DMS79 (cell line): Measurements from ENCODE around the gene MAPKAPK2.

Source experiments
- DNase-seq: peaks from one replicate; lab custom pipeline; 2025; lab: John Stamatoyannopoulos, UW

MAPKAPK2 gene

GRCh38 chr1:206722751-206723461 is 38.2 kb downstream of the MAPKAPK2 start:
- DNase-seq: no peak

- no peak for DNase-seq
Observed at GRCh38 chr1:206723462-206723804, 38.7 kb downstream of the MAPKAPK2 start.

- no peak for DNase-seq
Observed at GRCh38 chr1:206723805-206724472, 39.2 kb downstream of the MAPKAPK2 start.

DNA sequence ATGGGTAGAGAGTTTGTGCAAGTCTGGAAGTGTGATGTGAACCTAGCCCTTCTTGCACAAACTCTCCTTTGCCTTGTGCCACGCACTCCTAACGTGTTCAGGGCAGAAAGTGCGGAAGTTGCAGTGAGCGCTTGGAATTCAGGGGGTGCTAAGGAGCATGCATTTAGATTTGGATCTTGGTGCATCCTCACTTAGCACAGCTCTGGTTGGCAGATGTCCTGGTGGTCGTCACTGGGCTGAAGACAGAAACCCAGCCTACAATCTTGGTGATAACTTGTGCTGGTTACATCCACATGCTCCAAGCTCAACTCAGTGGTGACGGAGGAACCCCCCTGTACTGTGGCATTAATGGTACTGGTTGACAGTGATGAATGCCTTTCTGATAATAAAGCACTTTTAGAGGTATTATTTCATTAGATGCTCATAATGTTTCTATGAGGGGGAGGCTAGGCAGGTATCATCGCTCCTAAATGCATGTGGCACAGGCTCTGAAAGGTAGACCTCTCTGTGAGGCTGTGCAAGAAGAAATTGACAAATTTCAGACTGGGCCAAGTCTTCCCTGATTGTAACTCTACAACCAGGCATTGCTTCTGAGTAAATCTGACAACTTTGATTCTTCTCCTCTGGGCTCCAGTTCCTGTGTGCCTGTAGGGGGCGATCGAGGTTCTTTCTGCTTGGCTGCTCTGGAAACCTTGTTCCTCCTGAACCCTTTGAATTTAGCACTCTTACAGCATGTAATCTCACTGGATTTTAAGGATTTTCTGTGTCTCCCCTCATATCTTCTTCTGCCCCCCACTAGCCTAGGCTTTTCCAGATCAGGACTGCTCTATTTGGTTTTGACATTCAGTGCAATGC is 40.6 kb downstream of the MAPKAPK2 start:
- no peak for DNase-seq

DNA sequence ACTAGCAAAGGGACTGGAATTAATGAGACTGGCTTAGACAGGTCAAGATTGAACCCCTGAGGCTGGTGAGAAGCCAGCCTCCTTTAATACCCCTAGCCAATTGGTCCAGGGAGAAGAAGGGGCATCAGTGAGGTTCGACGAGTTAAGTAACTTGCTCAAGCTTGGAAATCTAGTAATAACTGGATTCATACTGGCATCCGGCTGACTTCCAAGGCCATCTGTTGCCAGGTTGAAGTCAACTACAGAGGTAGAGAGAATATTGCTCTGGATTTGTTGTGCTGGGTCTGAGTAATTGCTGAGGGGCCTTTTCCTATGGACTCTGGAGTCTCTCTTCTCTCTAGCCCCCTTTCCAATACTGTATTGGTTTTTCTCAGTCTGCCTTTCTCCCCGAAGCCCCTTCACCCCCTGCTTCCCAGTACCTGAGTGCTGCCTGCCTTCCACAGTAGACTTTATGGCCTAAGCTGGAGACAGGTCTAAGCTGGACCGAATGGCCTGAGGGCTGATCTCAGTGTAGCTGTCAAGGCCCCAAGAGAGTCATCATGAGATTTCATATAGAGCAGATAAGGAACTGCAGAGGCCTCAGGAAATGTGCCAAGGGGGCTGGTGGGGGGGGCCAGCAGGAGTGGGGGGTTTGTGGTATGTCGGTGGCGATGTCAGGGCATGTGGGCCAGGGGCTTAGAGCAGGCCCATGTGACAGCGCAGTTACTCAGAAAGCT is 43.4 kb downstream of the MAPKAPK2 start:
- no peak for DNase-seq

- no peak for DNase-seq
Observed at GRCh38 chr1:206728697-206728987, 43.9 kb downstream of the MAPKAPK2 start.

GRCh38 chr1:206729050-206729449 is 44.3 kb downstream of the MAPKAPK2 start:
- no peak for DNase-seq

- no peak for DNase-seq
Observed at GRCh38 chr1:206729507-206729906, 44.8 kb downstream of the MAPKAPK2 start.

GRCh38 chr1:206732508-206732907 is 47.8 kb downstream of the MAPKAPK2 start:
- DNase-seq: no peak

DNA sequence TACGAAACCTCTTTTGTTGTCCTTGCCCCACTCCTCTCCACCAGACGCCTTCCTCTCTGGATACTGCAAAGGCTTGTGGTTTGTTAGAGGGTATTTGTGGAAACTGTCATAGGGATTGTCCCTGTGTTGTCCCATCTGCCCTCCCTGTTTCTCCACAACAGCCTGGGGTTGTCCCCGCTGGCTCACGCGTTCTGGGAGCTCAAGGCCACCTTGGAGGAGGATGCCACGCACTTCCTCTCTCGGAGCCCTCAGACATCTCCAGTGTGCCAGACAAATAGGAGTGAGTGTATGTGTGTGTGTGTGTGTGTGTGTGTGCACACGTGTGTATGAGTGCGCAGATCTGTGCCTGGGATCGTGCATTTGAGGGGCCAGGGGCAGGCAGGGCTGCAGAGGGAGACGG is 48.3 kb downstream of the MAPKAPK2 start:
- no peak for DNase-seq

DNA sequence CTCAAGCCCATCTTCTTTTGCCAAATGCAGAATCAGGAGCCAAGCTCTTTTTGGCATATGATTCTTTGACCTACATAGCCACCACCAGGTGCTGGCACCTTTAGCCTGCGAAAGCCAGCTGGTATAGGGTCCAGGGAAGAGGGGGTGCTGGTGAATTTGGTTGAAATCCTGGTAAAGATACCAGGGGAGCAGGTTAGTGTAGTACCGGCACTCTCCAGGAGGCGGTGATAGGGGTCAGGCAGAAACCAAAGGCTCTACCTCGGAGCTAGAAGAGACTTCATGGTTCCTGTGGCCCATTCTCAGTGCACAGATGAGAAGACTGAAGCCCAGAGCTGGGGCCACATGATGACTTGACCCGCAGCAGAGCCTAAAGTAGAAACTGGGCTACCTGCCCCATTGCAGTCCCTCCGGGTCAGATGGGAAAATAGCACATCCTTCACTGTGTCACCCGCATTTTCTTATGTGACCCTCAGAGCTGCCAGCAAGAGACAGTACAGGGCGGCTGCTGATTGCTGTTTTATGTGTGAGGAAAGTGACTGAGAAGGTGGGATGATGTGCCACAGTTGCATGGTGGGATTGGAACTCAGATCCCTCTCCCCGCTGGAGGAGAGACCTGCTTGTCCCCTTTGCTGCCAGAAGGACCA is 49.9 kb downstream of the MAPKAPK2 start:
- no peak for DNase-seq

GRCh38 chr1:206735553-206736031 is 50.9 kb downstream of the MAPKAPK2 start:
- no peak for DNase-seq

GRCh38 chr1:206736878-206737728 is 52.4 kb downstream of the MAPKAPK2 start:
- no peak for DNase-seq

DNA sequence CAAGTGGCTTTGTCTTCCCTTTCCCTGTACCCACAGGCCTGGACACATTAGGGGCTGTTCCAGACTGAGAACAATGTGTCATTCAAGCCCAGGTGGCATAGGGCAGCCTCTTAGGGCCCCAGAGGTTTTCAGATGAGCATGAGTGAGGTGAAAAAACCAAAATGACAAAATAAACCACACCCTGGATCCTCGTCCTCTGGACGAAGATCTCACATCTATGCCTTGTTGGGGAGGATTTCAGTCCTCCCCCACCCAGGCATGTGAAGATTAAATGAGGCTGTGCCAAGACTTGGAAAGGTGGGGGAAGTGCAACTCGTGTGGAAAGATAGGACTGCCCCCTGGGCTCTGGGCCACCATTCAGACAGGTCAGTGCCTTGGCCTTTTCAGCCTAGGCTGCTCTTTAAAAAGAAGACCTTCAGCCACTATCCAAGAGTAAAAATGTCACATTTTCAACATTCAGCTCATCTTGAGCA is 53.1 kb downstream of the MAPKAPK2 start:
- DNase-seq: no peak

DNA sequence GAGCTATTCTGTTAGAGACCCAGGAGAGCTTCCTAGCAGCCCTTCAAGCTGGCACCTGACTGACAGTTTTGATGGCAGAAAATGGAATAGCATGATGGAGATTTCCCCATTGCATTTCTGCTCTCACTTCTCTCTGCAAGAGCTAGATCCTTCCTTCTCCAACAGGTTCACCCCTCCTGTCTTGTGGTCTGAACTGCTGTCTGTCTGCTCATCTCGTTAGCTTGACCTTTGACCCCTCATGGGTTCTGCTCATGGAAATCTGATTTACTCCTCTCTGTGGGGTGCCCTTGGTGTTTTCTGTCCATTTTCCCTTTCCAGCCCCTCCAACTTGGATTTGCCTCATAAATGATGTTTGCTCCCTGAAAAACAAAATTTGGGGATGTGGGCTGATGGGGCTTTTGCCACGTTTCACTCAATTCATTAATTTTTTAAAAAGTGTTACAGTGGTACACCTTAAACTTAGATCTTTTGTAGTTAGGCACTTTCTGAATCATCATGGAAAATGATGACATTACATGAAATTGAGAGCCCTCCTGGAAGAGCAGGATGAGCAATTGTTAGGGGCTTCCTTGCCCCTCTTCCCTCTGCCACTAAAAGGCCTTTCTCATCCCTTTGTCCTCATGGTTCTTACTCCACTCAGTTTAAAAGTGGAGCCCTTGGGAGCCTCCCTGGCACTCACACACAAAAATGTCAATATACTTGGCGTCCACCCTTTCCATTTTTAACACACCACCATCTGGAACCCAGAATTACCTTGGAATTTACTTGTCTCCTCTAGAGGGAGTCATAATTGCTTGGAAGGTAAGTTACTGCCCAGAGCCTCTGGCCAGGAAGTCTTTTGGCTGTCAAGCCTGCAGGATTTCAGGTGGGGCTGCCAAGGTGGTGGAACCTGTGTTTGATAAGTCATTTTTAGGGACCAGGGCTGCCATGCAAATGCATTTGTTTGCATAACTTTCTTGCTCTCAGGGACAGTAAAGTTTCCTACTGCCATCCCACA is 54.0 kb downstream of the MAPKAPK2 start:
- no peak for DNase-seq

DNA sequence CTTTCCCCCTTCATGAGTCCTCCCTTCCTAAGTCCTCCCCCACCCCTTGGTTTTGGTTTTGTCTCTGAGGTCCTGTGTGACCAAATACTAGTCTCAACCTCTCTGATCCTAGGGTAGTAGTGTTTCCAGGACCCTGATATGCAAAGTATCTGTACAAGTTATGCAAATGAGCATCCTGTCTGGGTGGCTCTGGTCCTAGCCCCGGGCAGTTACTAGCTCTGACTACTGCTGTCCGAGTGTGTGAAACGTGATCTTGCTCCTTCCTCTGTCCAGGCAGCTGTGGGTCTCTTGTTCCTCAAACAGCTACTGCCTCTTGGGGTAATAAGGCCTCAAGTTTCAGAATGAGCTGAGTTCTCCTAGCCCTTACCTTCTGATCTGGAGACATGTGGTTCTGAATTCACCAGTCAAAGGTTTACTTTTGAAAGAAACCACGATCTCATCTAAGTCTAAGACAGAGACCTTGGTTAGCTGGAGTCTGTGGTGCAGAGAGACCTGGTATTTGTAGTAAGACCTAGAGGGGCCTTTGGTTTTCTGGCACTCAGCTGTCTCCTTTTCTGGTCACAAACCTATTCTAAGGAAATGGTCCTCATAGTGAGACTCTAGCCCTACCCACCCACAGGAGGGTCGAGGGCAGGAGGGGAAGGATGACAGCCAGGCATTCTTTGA is 54.8 kb downstream of the MAPKAPK2 start:
- no peak for DNase-seq

DNA sequence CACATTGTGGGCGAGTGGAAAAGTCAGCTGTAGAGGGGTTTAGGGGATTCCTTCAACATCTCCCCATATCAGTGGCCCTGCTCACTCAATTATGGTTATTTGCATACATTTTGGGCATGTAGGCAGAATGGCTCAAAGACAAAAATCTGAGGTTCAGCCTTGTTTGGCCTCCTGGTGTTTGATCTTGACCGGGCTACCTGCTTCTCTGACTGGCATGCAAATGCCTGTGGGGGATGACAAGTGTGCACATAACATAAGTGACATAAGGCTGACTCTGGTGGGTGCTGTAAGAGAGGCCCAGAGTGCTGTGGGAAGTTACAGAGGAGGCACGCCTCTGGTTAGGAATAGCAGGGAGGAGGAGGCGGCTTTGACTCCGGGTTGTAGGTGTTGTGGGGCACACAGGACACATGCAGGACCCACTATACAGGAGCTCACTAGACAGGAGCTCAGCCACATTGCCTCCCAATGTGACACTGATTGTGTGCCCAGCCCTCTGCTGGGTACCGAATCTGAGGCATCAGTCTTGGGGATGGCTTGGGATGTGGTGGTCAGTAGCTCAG is 56.5 kb downstream of the MAPKAPK2 start:
- no peak for DNase-seq

DNA sequence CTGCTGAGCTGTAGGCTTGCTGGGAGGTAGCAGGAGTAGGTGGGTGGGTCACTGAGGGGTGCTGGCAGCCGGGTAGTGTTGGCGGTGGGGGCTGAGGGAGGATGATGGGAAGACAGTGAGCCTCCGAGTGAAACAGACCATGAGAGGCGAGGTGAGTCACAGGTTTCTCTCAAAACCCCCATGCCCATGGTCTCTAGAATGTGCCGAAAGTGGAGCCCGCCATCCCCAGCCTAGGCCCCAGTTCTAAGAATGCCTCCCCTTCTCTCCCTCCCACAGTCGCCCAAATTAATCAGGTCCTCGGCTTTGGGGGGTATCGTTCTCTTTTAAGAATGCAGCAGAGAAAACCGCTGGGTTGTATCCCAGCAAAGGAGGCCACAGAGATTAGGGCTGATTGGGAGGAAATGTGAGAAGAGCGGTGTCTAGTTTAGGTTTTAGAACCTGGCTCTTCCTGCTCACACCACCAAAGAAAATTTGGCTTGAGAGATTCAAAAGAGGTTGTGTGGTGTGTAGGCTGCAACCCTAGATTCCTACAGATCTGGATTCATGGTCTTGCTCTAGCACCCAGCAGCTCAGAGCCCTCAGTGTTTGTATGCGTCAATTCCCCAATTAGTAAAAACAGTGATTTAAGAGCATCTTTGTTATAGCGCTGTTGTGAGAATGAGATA is 58.1 kb downstream of the MAPKAPK2 start:
- no peak for DNase-seq
